Upper lobe of right lung (tissue), 1 donor: Measurements from ENCODE around the gene ZFHX3. TPM values are rescaled to one million over a fixed set of nuclear protein-coding genes. Genes with fewer than 3 reads are reported as not detected.
A peak's percentile ranks its signal among the peaks of the same experiment; 100 is the strongest.

Source experiments
- ATAC-seq: fragments of 200-7000 bp; cut with Tn5 transposase; one replicate; pipeline ENCODE4 v1.9.1; 2020; ENCODE audit warnings: mild to moderate bottlenecking, moderate library complexity
- DNase-seq: peaks from one replicate; pipeline ENCODE4 v3.0.0-alpha.2; 2020
- H3K27ac ChIP-seq: fragments of 200-600 bp; one replicate; pipeline ENCODE4 v1.8.0; 2022
- H3K27me3 ChIP-seq: fragments of 200-600 bp; one replicate; pipeline ENCODE4 v1.8.0; 2022; ENCODE audit warnings: mild to moderate bottlenecking
- H3K36me3 ChIP-seq: fragments of 200-600 bp; one replicate; pipeline ENCODE4 v1.8.0; 2022
- H3K4me1 ChIP-seq: fragments of 200-600 bp; one replicate; pipeline ENCODE4 v1.8.0; 2022
- H3K4me3 ChIP-seq: fragments of 200-600 bp; one replicate; pipeline ENCODE4 v1.8.0; 2022; ENCODE audit warnings: mild to moderate bottlenecking
- H3K9me3 ChIP-seq: fragments of 200-600 bp; one replicate; pipeline ENCODE4 v1.8.0; 2022
- CTCF ChIP-seq: fragments of 200-600 bp; IDR thresholded peaks from one replicate; pipeline ENCODE4 v1.8.0; 2022; ENCODE audit warnings: antibody characterized with exemption
- intact Hi-C: fragments of 100-400 bp; cut with DNase I; formaldehyde crosslinking; loops from one replicate; pipeline ENCODE4 v1.11.0; 2022
- total RNA-seq: library from RNA; stranded (reverse); fragmentation: NEBNext Ultra II Directional; extraction: Animal tissue kit (Norgen Biotek cat#: 25700); gene quantifications from one replicate; pipeline ENCODE4 v1.2.1, GENCODE V29; 2021
- donor health status: DM: no; HTN: yes; CAD: no; lungs with severe emphysema.

Gene ZFHX3
- total RNA-seq, 1 donor from 2014 or later: 29.0 TPM

DNA sequence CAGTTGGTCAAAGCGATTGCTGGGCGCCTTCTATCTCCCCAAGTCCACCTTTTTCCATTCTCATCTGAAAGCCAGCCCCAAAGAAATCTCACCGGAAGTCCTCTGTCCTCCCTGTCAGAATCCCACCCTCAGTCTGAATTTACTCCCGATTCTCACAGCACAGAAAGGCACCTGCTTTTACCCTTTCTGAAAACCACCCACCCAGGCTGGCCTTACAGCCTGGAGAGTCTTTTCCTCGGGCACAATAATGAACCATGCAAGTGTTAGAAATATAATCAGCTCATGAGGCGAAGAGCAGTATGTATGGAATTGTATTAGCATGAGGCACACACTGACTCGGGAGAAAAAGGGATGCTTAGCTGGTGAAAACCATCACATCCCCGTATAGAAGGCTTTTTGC is 1.2 kb upstream of the ZFHX3 start:
- Histone ChIP-seq H3K27ac (peak overlapping the region; percentile 91), H3K36me3 (no peaks in the 10 kb centered on the region), H3K4me3 (peak overlapping the region; percentile 71), H3K27me3 (no peaks in the 10 kb centered on the region), H3K9me3 (no peaks in the 10 kb centered on the region), H3K4me1 (peaks cover 55% of the 10 kb centered on the region)
- intact Hi-C loops: no loop called here
- no peak for ATAC-seq
- no peak for DNase-seq
- no peak for TF ChIP-seq CTCF

DNA sequence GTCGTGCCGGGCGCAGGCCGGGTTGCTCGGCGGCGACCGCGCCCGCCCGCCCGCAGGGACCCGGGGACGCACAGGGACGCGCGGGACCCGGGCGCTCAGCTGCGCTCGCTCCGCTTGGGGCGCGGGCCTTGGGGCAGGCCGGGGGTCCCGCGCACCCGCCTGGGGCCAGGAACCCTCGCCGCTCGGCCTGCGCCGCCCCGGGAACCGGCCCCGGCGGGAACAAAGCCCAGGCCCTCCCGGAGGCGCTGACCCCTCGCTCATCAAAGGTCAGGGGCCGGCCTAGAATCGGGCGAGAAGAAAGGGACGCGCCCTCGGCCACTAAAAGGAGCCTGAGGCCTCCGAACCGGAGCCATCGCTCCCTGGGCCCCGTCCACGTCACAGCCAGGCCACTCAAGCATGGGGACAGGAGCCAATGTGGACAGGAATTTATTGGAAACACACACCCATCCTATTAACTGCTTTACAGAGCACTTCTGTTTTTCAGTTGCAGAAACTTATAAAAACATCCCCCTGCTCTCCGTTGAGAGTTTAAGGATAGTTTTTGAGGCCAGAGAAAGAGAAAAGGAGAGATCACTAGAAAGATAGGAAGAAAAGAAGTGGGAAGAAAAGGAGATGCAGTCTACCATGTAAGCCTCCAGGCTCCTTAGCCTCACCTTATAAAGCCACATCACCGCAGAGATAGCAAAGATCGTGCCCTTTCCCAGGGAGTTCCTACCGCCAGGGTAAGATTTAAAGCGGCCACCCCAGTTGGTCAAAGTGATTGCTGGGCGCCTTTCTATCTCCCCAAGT is 558 bp upstream of the ZFHX3 start:
- Histone ChIP-seq H3K9me3 (no peaks in the 10 kb centered on the region), H3K36me3 (no peaks in the 10 kb centered on the region), H3K4me1 (peaks cover 49% of the 10 kb centered on the region), H3K27ac (peak overlapping the region; percentile 91), H3K27me3 (no peaks in the 10 kb centered on the region), H3K4me3 (peak overlapping the region; percentile 71)
- DNase-seq: peak; percentile 88
- intact Hi-C loops: no loop called here
- TF ChIP-seq CTCF: no peak
- ATAC-seq: peak; percentile 60

- ATAC-seq: no peak
Measured at GRCh38 chr16:73047221-73047535, 750 bp downstream of the ZFHX3 start.

DNA sequence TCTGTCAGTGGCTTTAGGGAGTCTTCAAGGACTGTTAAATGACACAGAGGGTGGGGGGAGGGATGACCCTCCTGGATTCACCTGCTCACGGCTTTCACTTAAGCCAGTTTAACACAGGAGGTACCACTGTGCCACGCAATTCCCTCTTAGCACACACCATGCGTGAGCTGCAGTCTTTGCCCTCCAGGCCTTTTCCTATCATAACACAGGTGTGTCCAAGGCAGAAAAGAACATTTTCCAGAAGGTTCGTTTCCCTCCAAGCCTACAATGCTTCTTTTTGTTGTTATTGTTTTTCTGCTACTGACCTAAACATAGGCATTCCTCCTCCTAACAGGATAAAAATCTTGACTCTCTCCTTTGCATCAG is 1.1 kb downstream of the ZFHX3 start:
- intact Hi-C loops: no loop called here
- no peak for TF ChIP-seq CTCF
- peak overlapping the region; percentile 91 for H3K27ac ChIP-seq

More at GRCh38 chr16:73047221-73047535, 750 bp downstream of the ZFHX3 start:
- Histone ChIP-seq H3K27ac (peak overlapping the region; percentile 91), H3K27me3 (no peaks in the 10 kb centered on the region), H3K4me1 (peaks cover 45% of the 10 kb centered on the region), H3K4me3 (peak overlapping the region; percentile 71), H3K36me3 (no peaks in the 10 kb centered on the region), H3K9me3 (no peaks in the 10 kb centered on the region)
- DNase-seq: no peak
- intact Hi-C loops: no loop called here
- TF ChIP-seq CTCF: no peak

GRCh38 chr16:73046202-73046848 is 1.6 kb downstream of the ZFHX3 start:
- peaks cover 51% of the 10 kb centered on the region for H3K4me1 ChIP-seq
- H3K27ac ChIP-seq: peak overlapping the region; percentile 91
- no peaks in the 10 kb centered on the region for H3K36me3 ChIP-seq
- intact Hi-C loops: no loop called here
- ATAC-seq (no peak), DNase-seq (no peak)
- no peaks in the 10 kb centered on the region for H3K9me3 ChIP-seq
- no peak for TF ChIP-seq CTCF
- H3K4me3 ChIP-seq: peak overlapping the region; percentile 71
- no peaks in the 10 kb centered on the region for H3K27me3 ChIP-seq

More for the DNA sequence above, 1.1 kb downstream of the ZFHX3 start:
- no peaks in the 10 kb centered on the region for H3K36me3 ChIP-seq
- H3K4me3 ChIP-seq: peak overlapping the region; percentile 71
- H3K4me1 ChIP-seq: peaks cover 46% of the 10 kb centered on the region
- no peaks in the 10 kb centered on the region for H3K9me3 ChIP-seq
- H3K27me3 ChIP-seq: no peaks in the 10 kb centered on the region
- ATAC-seq (no peak), DNase-seq (no peak)
